DND-41 (cell line): ENCODE results near the gene HDAC7.

Source experiments
- ATAC-seq: fragments of 200-7000 bp; cut with Tn5 transposase; 3 replicates; pipeline ENCODE4 v1.9.1; 2021; ENCODE audit warnings: low read depth; ENCODE audit not compliant: insufficient read depth
- DNase-seq: peaks from one replicate; pipeline ENCODE4 v3.0.0-alpha.2; 2020
- H2AFZ ChIP-seq: 2 replicates; pipeline ENCODE4 v1.6.0; 2012; ENCODE audit warnings: low read depth, low read length
- H3K27ac ChIP-seq: 2 replicates; pipeline ENCODE4 v1.5.1; 2012; ENCODE audit warnings: low read length, inconsistent platforms
- H3K27me3 ChIP-seq: fragments of 200-600 bp; sonication (generic); 2 replicates; pipeline ENCODE4 v1.6.0; 2012; ENCODE audit warnings: low read length, mild to moderate bottlenecking, inconsistent platforms; ENCODE audit not compliant: insufficient read depth, poor library complexity
- H3K36me3 ChIP-seq: 2 replicates; pipeline ENCODE4 v1.5.1; 2012; ENCODE audit warnings: low read length, inconsistent platforms; ENCODE audit not compliant: insufficient read depth
- H3K4me1 ChIP-seq: 2 replicates; pipeline ENCODE4 v1.5.1; 2012; ENCODE audit warnings: mild to moderate bottlenecking, low read length; ENCODE audit not compliant: insufficient read depth
- H3K4me2 ChIP-seq: 2 replicates; pipeline ENCODE4 v1.6.0; 2012; ENCODE audit warnings: mild to moderate bottlenecking, moderate library complexity, low read length, inconsistent platforms; ENCODE audit not compliant: insufficient read depth
- H3K4me3 ChIP-seq, 2 experiments: fragments of 200-600 bp in 1 of 2; shearing (Covaris generic) in 1 of 2; 2 replicates each; pipeline ENCODE4 v1.5.1; 2012 to 2016; ENCODE audit warnings: inconsistent platforms in 2 of 2, low read length in 2 of 2, mild to moderate bottlenecking in 2 of 2, low read depth in 1 of 2, moderate library complexity in 1 of 2
- H3K79me2 ChIP-seq: 2 replicates; pipeline ENCODE4 v1.6.0; 2012; ENCODE audit warnings: low read length, inconsistent platforms; ENCODE audit not compliant: insufficient read depth
- H3K9ac ChIP-seq: 2 replicates; pipeline ENCODE4 v1.6.0; 2012; ENCODE audit warnings: low read depth, mild to moderate bottlenecking, inconsistent platforms, low read length, moderate library complexity
- H3K9me3 ChIP-seq: 2 replicates; pipeline ENCODE4 v1.5.1; 2012; ENCODE audit warnings: low read length, moderate library complexity, mild to moderate bottlenecking, inconsistent platforms; ENCODE audit not compliant: insufficient read depth, severe bottlenecking
- H4K20me1 ChIP-seq: 2 replicates; pipeline ENCODE4 v1.6.0; 2012; ENCODE audit warnings: low read length; ENCODE audit not compliant: insufficient read depth
- CTCF ChIP-seq: IDR thresholded peaks from 2 replicates; pipeline ENCODE4 v1.5.1; 2012; ENCODE audit warnings: borderline replicate concordance, low read length, moderate library complexity, mild to moderate bottlenecking; ENCODE audit not compliant: poor library complexity, severe bottlenecking; ENCODE audit errors: extremely low read depth
- EZH2 ChIP-seq: IDR thresholded peaks from 3 replicates; pipeline ENCODE4 v1.6.1; 2012; ENCODE audit warnings: borderline replicate concordance, low read depth, mild to moderate bottlenecking, moderate library complexity, low read length, inconsistent platforms; ENCODE audit not compliant: severe bottlenecking

HDAC7 gene

GRCh38 chr12:47856094-47856493, 36.4 kb upstream of the HDAC7 start:
- H2AFZ ChIP-seq, result no peak overlapping the region
- H3K27me3 ChIP-seq, result peaks cover 5% of the 10 kb centered on the region
- H3K4me1 ChIP-seq, result no peaks in the 10 kb centered on the region
- H3K9ac ChIP-seq, result no peak overlapping the region
- H3K4me2 ChIP-seq, result no peak overlapping the region
- no peaks in the 10 kb centered on the region for H4K20me1 ChIP-seq
- ATAC-seq, result no peak
- H3K27ac ChIP-seq, result no peak overlapping the region
- H3K9me3 ChIP-seq, result no peaks in the 10 kb centered on the region
- DNase-seq, result no peak
- no peak overlapping the region for H3K4me3 ChIP-seq
- no peaks in the 10 kb centered on the region for H3K79me2 ChIP-seq
- no peak for TF ChIP-seq EZH2
- TF ChIP-seq CTCF, result no peak
- H3K36me3 ChIP-seq, result no peaks in the 10 kb centered on the region

- Histone ChIP-seq H3K27ac (no peak overlapping the region), H4K20me1 (no peaks in the 10 kb centered on the region), H2AFZ (no peak overlapping the region), H3K4me3 (no peak overlapping the region), H3K4me2 (no peak overlapping the region), H3K9ac (no peak overlapping the region), H3K79me2 (no peaks in the 10 kb centered on the region), H3K4me1 (no peaks in the 10 kb centered on the region), H3K27me3 (peaks cover 5% of the 10 kb centered on the region), H3K9me3 (no peaks in the 10 kb centered on the region), H3K36me3 (no peaks in the 10 kb centered on the region)
- no peak for ATAC-seq
- no peak for TF ChIP-seq EZH2
- no peak for TF ChIP-seq CTCF
- DNase-seq, result no peak
Measured at GRCh38 chr12:47855502-47855901, 35.8 kb upstream of the HDAC7 start.

GRCh38 chr12:47854531-47854930, 34.8 kb upstream of the HDAC7 start:
- H3K36me3 ChIP-seq, result no peaks in the 10 kb centered on the region
- DNase-seq, result no peak
- H2AFZ ChIP-seq, result no peak overlapping the region
- H3K9ac ChIP-seq, result no peak overlapping the region
- no peak overlapping the region for H3K4me3 ChIP-seq
- no peak overlapping the region for H3K27ac ChIP-seq
- no peaks in the 10 kb centered on the region for H3K79me2 ChIP-seq
- no peak overlapping the region for H3K4me2 ChIP-seq
- no peaks in the 10 kb centered on the region for H3K9me3 ChIP-seq
- peaks cover 5% of the 10 kb centered on the region for H3K27me3 ChIP-seq
- no peak for ATAC-seq
- no peaks in the 10 kb centered on the region for H3K4me1 ChIP-seq
- no peak for TF ChIP-seq EZH2
- TF ChIP-seq CTCF, result no peak
- no peaks in the 10 kb centered on the region for H4K20me1 ChIP-seq

GRCh38 chr12:47852096-47852571, 32.4 kb upstream of the HDAC7 start:
- H3K79me2 ChIP-seq, result no peaks in the 10 kb centered on the region
- no peak for TF ChIP-seq CTCF
- TF ChIP-seq EZH2, result no peak
- no peaks in the 10 kb centered on the region for H3K36me3 ChIP-seq
- H4K20me1 ChIP-seq, result no peaks in the 10 kb centered on the region
- H2AFZ ChIP-seq, result no peak overlapping the region
- no peak overlapping the region for H3K27ac ChIP-seq
- no peak overlapping the region for H3K4me3 ChIP-seq
- no peaks in the 10 kb centered on the region for H3K4me1 ChIP-seq
- ATAC-seq (no peak), DNase-seq (no peak)
- H3K9ac ChIP-seq, result no peak overlapping the region
- no peaks in the 10 kb centered on the region for H3K9me3 ChIP-seq
- no peak overlapping the region for H3K4me2 ChIP-seq
- peaks cover 3% of the 10 kb centered on the region for H3K27me3 ChIP-seq
